ENCODE measurements around the gene TPK1. TPM values are rescaled to one million over a fixed set of nuclear protein-coding genes. Genes with fewer than 3 reads are reported as not detected.
"Not testable (repeated sequence)": the region's sequence is repeated elsewhere in the genome, so short reads cannot be mapped to it uniquely, and the experiment has no call there.

TPK1 gene
- total RNA-seq, 1 donor, result 3.9 TPM

GRCh38 chr7:144735505-144736276, 100.2 kb downstream of the TPK1 start:
- TF ChIP-seq CTCF (IDR thresholded peaks at IDR 0.05; ENCODE audit: insufficient read depth, low read depth, low read length), result no peak
- no peak for DNase-seq (ENCODE audit: low read depth)
- H3K4me3 ChIP-seq (ENCODE audit: low read depth, low read length), result no peak overlapping the region

- no peak for TF ChIP-seq CTCF (IDR thresholded peaks at IDR 0.05; ENCODE audit: insufficient read depth, low read depth, low read length)
- H3K4me3 ChIP-seq (ENCODE audit: low read depth, low read length), result no peak overlapping the region
- DNase-seq (ENCODE audit: low read depth), result no peak
Observed at GRCh38 chr7:144731661-144732351, 104.0 kb downstream of the TPK1 start.

- no peak for TF ChIP-seq CTCF (IDR thresholded peaks at IDR 0.05; ENCODE audit: insufficient read depth, low read depth, low read length)
- DNase-seq (ENCODE audit: low read depth), result no peak
- H3K4me3 ChIP-seq (ENCODE audit: low read depth, low read length), result no peak overlapping the region
Observed at GRCh38 chr7:144730224-144730623, 105.6 kb downstream of the TPK1 start.

- DNase-seq (ENCODE audit: low read depth), result no peak
- no peak for TF ChIP-seq CTCF (IDR thresholded peaks at IDR 0.05; ENCODE audit: insufficient read depth, low read depth, low read length)
- H3K4me3 ChIP-seq (ENCODE audit: low read depth, low read length), result no peak overlapping the region
Observed at GRCh38 chr7:144729226-144729625, 106.6 kb downstream of the TPK1 start.

GRCh38 chr7:144728551-144728950, 107.3 kb downstream of the TPK1 start:
- DNase-seq (ENCODE audit: low read depth), result no peak
- H3K4me3 ChIP-seq (ENCODE audit: low read depth, low read length), result no peak overlapping the region
- no peak for TF ChIP-seq CTCF (IDR thresholded peaks at IDR 0.05; ENCODE audit: insufficient read depth, low read depth, low read length)

- DNase-seq (ENCODE audit: low read depth); H3K4me3 ChIP-seq (ENCODE audit: low read depth, low read length): not testable (repeated sequence)
Observed at GRCh38 chr7:144726840-144727239, 109.0 kb downstream of the TPK1 start.

- no peak for TF ChIP-seq CTCF (IDR thresholded peaks at IDR 0.05; ENCODE audit: insufficient read depth, low read depth, low read length)
- DNase-seq (ENCODE audit: low read depth), result no peak
Observed at GRCh38 chr7:144725070-144725469, 110.8 kb downstream of the TPK1 start.

More at GRCh38 chr7:144725070-144725469, 110.8 kb downstream of the TPK1 start:
- no peak overlapping the region for H3K4me3 ChIP-seq (ENCODE audit: low read depth, low read length)
